Upper lobe of left lung (tissue), 6 donors: Measurements from ENCODE around the gene USP2. TPM values are rescaled to one million over a fixed set of nuclear protein-coding genes. Genes with fewer than 3 reads are reported as not detected.

Experiments used
- ATAC-seq, 2 donors: fragments of 200-7000 bp; cut with Tn5 transposase; one replicate each; pipeline ENCODE4 v1.9.1; 2022; ENCODE audit warnings: mild to moderate bottlenecking in 2 of 2, moderate library complexity in 2 of 2; ENCODE audit not compliant: low FRiP score in 2 of 2
- DNase-seq, 2 donors: peaks; one replicate each; pipeline ENCODE4 v3.0.0-alpha.2; 2019 to 2020
- H3K27ac ChIP-seq, 4 donors: fragments of 200-600 bp; sonication (generic); one replicate each; pipeline ENCODE4 v1.5.1; 2016 to 2019
- H3K27me3 ChIP-seq, 4 donors: fragments of 200-600 bp; sonication (generic); one replicate each; pipeline ENCODE4 v1.5.1; 2017 to 2019
- H3K36me3 ChIP-seq, 4 donors: fragments of 200-600 bp; sonication (generic); one replicate each; pipeline ENCODE4 v1.5.1; 2016 to 2019
- H3K4me1 ChIP-seq, 4 donors: fragments of 200-600 bp; sonication (generic); one replicate each; pipeline ENCODE4 v1.5.1; 2018 to 2019
- H3K4me3 ChIP-seq, 4 donors: fragments of 200-600 bp; sonication (generic); one replicate each; pipeline ENCODE4 v1.5.1; 2017 to 2019; ENCODE audit warnings: mild to moderate bottlenecking in 2 of 4, moderate library complexity in 1 of 4
- H3K9me3 ChIP-seq, 4 donors: fragments of 200-600 bp; sonication (generic); one replicate each; pipeline ENCODE4 v1.5.1; 2018 to 2019
- CTCF ChIP-seq, 6 experiments: fragments of 450-650 bp in 4 of 6; fragments of 200-600 bp in 2 of 6; sonication (generic) in 2 of 6; IDR thresholded peaks; one replicate each; pipeline ENCODE4 v1.5.1; 2016 to 2019; ENCODE audit warnings: antibody characterized with exemption in 6 of 6
- EP300 ChIP-seq, 4 donors: sonication (generic); formaldehyde crosslinking; IDR thresholded peaks; one replicate each; pipeline ENCODE4 v1.5.1; 2017; ENCODE audit warnings: antibody characterized with exemption in 4 of 4, control low read depth in 2 of 4
- POLR2A ChIP-seq, 4 donors: fragments of 450-650 bp; IDR thresholded peaks; one replicate each; pipeline ENCODE4 v1.5.1; 2016 to 2017; ENCODE audit warnings: antibody characterized with exemption in 4 of 4, mild to moderate bottlenecking in 2 of 4
- POLR2AphosphoS5 ChIP-seq, 2 donors: sonication (generic); formaldehyde crosslinking; IDR thresholded peaks; one replicate each; pipeline ENCODE4 v1.5.1; 2017; ENCODE audit warnings: antibody characterized with exemption in 2 of 2
- WGBS, 2 donors: methylation state at CpG; one replicate each; pipeline ENCODE4 v1.1.5; 2017 to 2018; 5-methylcytosine and 5-hydroxymethylcytosine counted together
- total RNA-seq, 6 donors: library from RNA; depleted of rRNA in 4 of 6; stranded (reverse); fragments of >200 nt in 4 of 6; gene quantifications; one replicate each; pipeline versions ENCODE4 v1.1.0 to v1.2.1, GENCODE V29; 2016 to 2021
- donor health status: DM: no; HTN: no; CAD: no; lungs with moderate emphysema.
- donor health status: DM: no; HTN: yes; CAD: no; lungs with severe emphysema.

The USP2 gene
- 1 to 10 TPM; 1.7 to 5.0 (median 3.0) TPM for total RNA-seq

GRCh38 chr11:119381181-119381988, at the start of gene USP2:
USP2 (minus strand) TSS chr11:119381690; CDS start chr11:119373480, 8,210 bp downstream.
- H3K9me3 ChIP-seq, result no peaks in the 10 kb centered on the region
- H3K27ac ChIP-seq, result peak within 1 kb of the TSS in 2 of 4 donors; percentile 57 to 73
- no peaks in the 10 kb centered on the region for H3K36me3 ChIP-seq
- peaks cover 14 to 21% (median 19%) of the 10 kb centered on the region in 4 donors for H3K4me1 ChIP-seq
- H3K4me3 ChIP-seq, result peak within 1 kb of the TSS; percentile 18 to 54 (median 40)
- TF ChIP-seq POLR2AphosphoS5 (IDR thresholded peaks at IDR 0.05) (peak in 1 of 2 donors; percentile 65), EP300 (IDR thresholded peaks at IDR 0.05) (peak in 1 of 4 donors; percentile 81), POLR2A (IDR thresholded peaks at IDR 0.05) (peak in 2 of 4 donors; percentile 24 to 54), CTCF (IDR thresholded peaks at IDR 0.05) (peak; percentile 72 to 98 (median 96))
- 0 to 1% methylated on average over 24 to 54 of the region's 54 CpGs for WGBS, 2 donors
- ATAC-seq (peak; percentile 96 to 97), DNase-seq (peak; percentile 98 to 99)
- no peaks in the 10 kb centered on the region for H3K27me3 ChIP-seq

- Histone ChIP-seq H3K27me3 (peaks cover 0 to 15% (median 4%) of the 10 kb centered on the region in 4 donors), H3K36me3 (no peaks in the 10 kb centered on the region), H3K4me1 (peaks cover 6 to 12% (median 8%) of the 10 kb centered on the region in 4 donors), H3K9me3 (no peaks in the 10 kb centered on the region), H3K27ac (no peak overlapping the region), H3K4me3 (no peak overlapping the region)
- DNase-seq (no peak), ATAC-seq (no peak)
- WGBS, 2 donors, result 62 to 67% methylated on average over 5 of the region's 5 CpGs
- TF ChIP-seq EP300 (IDR thresholded peaks at IDR 0.05) (no peak), POLR2A (IDR thresholded peaks at IDR 0.05) (no peak), POLR2AphosphoS5 (IDR thresholded peaks at IDR 0.05) (no peak), CTCF (IDR thresholded peaks at IDR 0.05) (no peak)
Observed at GRCh38 chr11:119427279-119427678, 45.8 kb upstream of the USP2 start.

- TF ChIP-seq POLR2A (IDR thresholded peaks at IDR 0.05) (no peak), POLR2AphosphoS5 (IDR thresholded peaks at IDR 0.05) (no peak), EP300 (IDR thresholded peaks at IDR 0.05) (no peak), CTCF (IDR thresholded peaks at IDR 0.05) (no peak)
- WGBS, 2 donors, result 55 to 59% methylated on average over 4 of the region's 4 CpGs
- H3K27me3 ChIP-seq, result peaks cover 0 to 21% (median 6%) of the 10 kb centered on the region in 4 donors
Observed at GRCh38 chr11:119426142-119426541, 44.7 kb upstream of the USP2 start.

GRCh38 chr11:119424775-119425174, 43.3 kb upstream of the USP2 start:
- peaks cover 7 to 22% (median 16%) of the 10 kb centered on the region in 4 donors for H3K4me1 ChIP-seq
- H3K36me3 ChIP-seq, result no peaks in the 10 kb centered on the region
- H3K27me3 ChIP-seq, result peaks cover 0 to 21% (median 6%) of the 10 kb centered on the region in 4 donors
- ATAC-seq (no peak), DNase-seq (no peak)
- 96 to 97% methylated on average over 2 of the region's 2 CpGs for WGBS, 2 donors
- no peak overlapping the region for H3K4me3 ChIP-seq
- no peaks in the 10 kb centered on the region for H3K9me3 ChIP-seq
- no peak overlapping the region for H3K27ac ChIP-seq
- no peak for TF ChIP-seq POLR2A (IDR thresholded peaks at IDR 0.05)
- TF ChIP-seq POLR2AphosphoS5 (IDR thresholded peaks at IDR 0.05), result no peak
- TF ChIP-seq EP300 (IDR thresholded peaks at IDR 0.05), result no peak
- TF ChIP-seq CTCF (IDR thresholded peaks at IDR 0.05), result no peak

More at GRCh38 chr11:119426142-119426541, 44.7 kb upstream of the USP2 start:
- H3K36me3 ChIP-seq, result no peaks in the 10 kb centered on the region
- peaks cover 7 to 22% (median 16%) of the 10 kb centered on the region in 4 donors for H3K4me1 ChIP-seq
- no peak overlapping the region for H3K27ac ChIP-seq
- ATAC-seq (no peak), DNase-seq (no peak)
- H3K9me3 ChIP-seq, result no peaks in the 10 kb centered on the region
- H3K4me3 ChIP-seq, result no peak overlapping the region
